ENCODE data around the gene STAT5A. TPM values are rescaled to one million over a fixed set of nuclear protein-coding genes. Genes with fewer than 3 reads are reported as not detected.

STAT5A gene
- total and polyA plus RNA-seq, 9 of the 15 experiments (the other 6 are each of a cell fraction or from before 2014, with no cell fraction given): 79.9 to 415 (median 196) TPM

GRCh38 chr17:42315402-42316156 lies 27.3 kb downstream of the STAT5A start (continued):
- peak; percentile 57 for TF ChIP-seq KLF13 (tag; IDR thresholded peaks at IDR 0.05; ENCODE audit: borderline replicate concordance, low read depth)
- peak; percentile 57; the same call in 1 of the 2 replicates for TF ChIP-seq CTBP1 (IDR thresholded peaks at IDR 0.05; ENCODE audit: borderline replicate concordance)
- TF ChIP-seq ZNF785 (CRISPR knock-in tag; IDR thresholded peaks at IDR 0.05): no peak
- TF ChIP-seq THRA (IDR thresholded peaks at IDR 0.05): no peak
- 0 out of 4 replicates have a peak, but pooled peaks of 1 of the 2 experiments have one; percentile 32 for TF ChIP-seq MLLT1 (IDR thresholded peaks at IDR 0.05)
- TF ChIP-seq MEIS2 (IDR thresholded peaks at IDR 0.05; ENCODE audit: partially characterized antibody): peak; percentile 38
- TF ChIP-seq ZNF395 (CRISPR knock-in tag; IDR thresholded peaks at IDR 0.05): peak; percentile 64; the same call in 1 of the 2 replicates
- TF ChIP-seq TAF9B (IDR thresholded peaks at IDR 0.05; ENCODE audit: partially characterized antibody): peak; percentile 43
- 0 out of 2 replicates have a peak, but pooled peaks have one; percentile 2 for TF ChIP-seq ZNF23 (CRISPR knock-in tag; IDR thresholded peaks at IDR 0.05)
- TF ChIP-seq BRD4 (IDR thresholded peaks at IDR 0.05): peak; percentile 34; the same call in 1 of the 2 replicates
- peak; percentile 14; the same call in 1 of the 2 replicates for TF ChIP-seq IRF9 (tag; IDR thresholded peaks at IDR 0.05)
- TF ChIP-seq ZNF133 (CRISPR knock-in tag; IDR thresholded peaks at IDR 0.05): no peak
- TF ChIP-seq POLR2G (IDR thresholded peaks at IDR 0.05; ENCODE audit: low read depth, low read length): peak; percentile 43; the same call in 1 of the 2 replicates
- peak in 1 of 2 experiments; percentile 73; a peak in 2 of 4 replicates for TF ChIP-seq ZMIZ1 (IDR thresholded peaks at IDR 0.05; ENCODE audit: low read depth in 2 of 2, low read length in 2 of 2)
- peak; percentile 38 for TF ChIP-seq POLR2H (tag; IDR thresholded peaks at IDR 0.05; ENCODE audit: low read depth)
- peak; percentile 95 for TF ChIP-seq RNF2 (IDR thresholded peaks at IDR 0.05)
- TF ChIP-seq GATAD2A (IDR thresholded peaks at IDR 0.05): 0 out of 2 replicates have a peak, but pooled peaks have one; percentile 59
- peak; percentile 76; the same call in 1 of the 2 replicates for TF ChIP-seq PHF21A (IDR thresholded peaks at IDR 0.05; ENCODE audit: borderline replicate concordance, low read depth)
- TF ChIP-seq ELF4 (CRISPR knock-in tag; IDR thresholded peaks at IDR 0.05): no peak

Data from K562 (cell line).